OCI-M1 (cell line): Measurements from ENCODE around the gene APOBEC2.

Experiments
- DNase-seq: peaks from one replicate; lab custom pipeline; 2025; lab: John Stamatoyannopoulos, UW

APOBEC2 gene

DNA sequence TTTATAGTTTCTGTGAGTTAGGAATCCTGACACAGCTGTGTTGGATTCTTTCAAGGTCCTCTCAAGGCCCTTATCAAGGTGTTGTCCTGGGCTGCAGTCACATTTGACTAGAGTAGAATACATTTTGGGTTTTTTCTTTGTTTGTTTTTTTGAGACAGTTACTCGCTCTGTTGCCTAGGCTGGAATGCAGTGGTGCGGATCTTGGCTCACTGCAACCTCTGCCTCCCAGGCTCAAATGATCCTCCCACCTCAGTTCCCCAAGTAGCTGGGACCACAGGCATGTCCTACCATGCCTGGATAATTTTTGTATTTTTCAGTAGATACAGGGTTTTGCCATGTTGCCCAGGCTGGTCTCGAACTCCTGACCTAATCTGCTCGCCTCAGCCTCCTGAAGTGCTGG, 35.4 kb downstream of the APOBEC2 start:
- no peak for DNase-seq

DNA sequence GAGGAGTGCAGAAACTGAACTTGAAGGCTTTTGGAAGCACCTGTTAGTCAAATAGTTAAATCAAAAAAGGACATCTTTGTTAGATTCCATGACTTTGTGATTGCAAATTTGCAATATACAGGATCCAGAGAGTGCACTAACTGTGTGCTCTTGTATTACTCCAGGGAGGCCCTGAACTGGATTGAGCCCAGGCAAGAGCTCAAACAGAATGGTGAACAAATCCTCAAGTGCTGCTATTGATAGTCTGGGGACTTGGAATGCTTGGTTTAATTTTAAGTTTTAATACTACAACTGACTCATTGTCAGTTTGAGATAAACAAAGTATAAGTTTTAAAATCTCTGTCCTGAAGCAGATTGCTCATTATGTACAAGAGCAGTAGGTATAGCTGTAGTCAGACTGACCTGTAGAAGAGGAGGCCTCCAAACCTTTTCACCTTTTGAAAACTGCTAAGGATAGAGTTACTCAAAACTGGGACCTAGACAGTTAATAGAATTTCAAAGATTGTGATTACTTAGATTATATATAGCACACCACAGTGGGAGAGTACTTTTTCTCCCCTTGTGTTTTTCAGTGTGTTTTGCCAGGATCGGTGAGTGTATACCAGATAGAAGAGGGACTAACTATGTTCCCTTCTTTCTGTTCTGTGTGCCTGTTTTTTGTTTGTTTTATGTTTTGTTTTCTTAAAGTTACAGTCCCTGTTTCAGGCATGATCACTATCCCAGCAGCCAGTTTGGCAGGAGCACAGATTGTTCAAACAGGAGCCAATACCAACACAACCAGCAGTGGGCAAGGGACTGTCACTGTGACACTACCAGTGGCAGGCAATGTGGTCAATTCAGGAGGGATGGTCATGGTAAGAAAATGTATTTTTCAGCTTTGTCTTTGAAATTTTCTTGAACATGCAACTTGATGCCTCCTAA, 38.1 kb downstream of the APOBEC2 start:
- no peak for DNase-seq

DNA sequence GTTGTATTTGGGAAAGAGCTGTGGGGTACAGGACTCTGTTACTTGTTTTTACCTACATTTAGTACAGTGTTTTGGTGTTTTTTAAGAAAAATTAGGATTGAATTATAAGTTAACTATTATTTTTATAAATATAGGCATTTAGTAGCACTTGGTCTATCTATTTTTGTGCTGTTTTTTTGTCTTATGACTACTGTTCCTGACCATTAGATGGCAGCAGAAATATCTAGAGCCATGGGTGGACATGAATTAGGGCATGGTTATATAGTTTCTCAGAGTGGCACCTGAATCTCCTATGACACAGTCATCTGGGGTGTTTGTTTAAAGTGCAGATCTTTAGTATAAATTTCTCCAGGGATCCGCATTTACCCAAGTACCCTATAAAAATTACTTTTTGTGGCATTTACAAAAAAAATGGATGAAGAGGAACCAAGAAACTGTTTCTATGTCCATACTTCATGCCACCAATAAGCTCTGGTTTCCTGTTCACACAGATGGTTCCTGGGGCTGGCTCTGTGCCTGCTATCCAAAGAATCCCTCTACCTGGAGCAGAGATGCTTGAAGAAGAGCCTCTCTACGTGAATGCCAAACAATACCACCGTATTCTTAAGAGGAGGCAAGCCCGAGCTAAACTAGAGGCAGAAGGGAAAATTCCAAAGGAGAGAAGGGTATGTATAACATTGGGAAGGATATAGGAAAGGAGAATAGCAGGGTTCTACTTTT, 39.6 kb downstream of the APOBEC2 start:
- peak; percentile 58 for DNase-seq

DNA sequence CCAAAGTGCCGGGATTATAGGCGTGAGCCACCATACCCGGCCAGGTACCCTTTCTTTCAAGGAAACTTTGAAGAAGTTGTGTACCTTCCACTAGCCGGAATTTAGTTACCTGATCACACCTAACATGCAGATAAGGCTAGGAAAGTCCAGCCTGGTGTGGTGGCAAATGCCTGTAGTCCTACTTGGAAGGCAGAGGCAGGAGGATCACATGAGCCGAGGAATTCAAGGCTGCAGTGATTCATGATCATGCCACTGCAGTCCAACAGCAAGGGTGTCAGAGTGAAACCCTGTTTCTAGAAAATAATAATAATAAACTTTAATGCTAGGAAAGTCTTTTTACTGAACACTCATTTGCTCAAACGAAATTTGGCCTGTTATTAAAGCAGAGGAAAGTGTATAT, 40.7 kb downstream of the APOBEC2 start:
- DNase-seq, result no peak

DNA sequence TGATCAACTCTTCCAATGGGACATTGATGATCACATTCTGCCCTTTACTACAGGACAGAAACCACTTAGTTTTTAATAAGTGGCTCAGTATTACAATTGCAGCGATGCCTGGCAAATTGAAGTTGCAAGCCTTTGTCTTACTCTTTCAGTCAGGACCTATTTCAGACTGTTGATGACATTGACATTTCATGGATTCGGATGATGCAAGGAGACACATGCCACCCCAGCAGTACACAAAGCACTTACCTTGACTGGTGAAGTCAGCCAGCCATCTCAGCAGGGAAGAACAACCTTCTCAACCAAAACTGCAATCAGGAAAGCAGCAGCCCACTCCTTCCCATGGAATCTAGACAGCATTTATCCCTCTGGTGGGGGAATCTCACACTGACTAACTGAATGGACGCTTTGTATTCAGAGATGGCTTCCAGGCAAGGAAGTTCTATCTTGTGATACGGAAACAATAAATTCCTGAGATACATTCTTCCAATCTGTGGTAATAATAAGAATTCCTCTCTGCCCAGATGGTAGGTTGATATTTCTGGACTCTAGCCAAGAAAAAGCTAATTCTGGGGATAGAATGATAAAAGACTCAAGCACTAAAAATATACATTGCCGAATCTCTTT, 44.6 kb downstream of the APOBEC2 start:
- no peak for DNase-seq

DNA sequence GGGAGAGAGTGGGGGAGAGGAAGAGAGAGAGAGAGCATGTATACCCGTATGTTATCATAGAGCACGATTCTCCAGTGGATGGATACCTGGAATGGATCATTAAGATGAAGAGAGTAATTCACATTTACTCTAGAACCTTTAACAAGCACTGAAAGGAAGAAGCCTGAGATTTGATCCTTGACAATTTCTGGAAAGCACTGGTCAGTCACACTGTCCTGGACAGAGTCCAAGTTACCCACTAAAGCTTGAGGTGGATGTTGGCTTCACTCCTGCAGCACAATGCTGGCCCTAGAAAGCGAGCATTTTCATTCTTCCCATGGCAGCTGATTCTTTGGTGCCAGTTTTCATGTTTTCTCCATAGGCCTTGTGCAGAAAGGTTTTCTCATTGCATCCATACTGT, 45.4 kb downstream of the APOBEC2 start:
- no peak for DNase-seq

DNA sequence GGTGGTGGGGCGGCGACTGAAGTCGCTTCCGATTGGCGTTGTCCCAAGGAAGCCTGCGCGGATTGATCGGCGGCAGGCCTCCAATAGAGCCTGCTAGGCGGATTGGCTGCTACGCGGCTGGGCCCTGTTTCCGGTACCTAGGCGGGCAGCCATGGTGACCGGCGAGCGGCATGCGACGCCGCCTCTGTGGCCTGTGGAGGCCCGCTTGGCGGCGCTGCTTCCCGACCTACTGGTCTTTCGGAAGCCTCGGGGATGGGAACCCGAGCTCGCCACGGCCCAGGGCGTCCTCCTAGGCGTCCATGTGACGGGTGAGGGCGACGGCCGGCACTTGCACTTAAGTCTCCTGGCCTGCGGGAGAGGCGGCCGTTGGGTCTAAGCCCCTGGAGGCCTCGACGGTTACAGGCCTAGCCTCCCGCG, 47.9 kb downstream of the APOBEC2 start:
- no peak for DNase-seq

DNA sequence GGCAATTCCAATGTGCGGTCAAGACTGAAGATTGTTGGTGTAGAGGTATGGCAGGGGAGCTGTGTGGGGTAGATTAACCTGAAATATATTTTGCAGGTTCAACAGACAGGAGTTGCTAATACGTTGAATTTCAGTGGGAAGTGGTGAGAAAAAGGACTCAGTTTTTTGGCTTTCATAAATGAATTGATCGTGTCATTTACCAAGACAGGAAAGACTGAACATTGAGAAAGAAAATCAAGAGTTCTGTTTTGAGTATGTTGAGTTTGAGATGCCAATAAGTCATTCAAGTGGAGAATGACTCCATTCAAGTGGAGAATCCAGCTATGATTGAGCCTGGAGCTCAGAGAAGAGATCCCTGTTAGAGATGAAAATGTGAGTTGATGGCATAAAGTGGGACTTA, 50.8 kb downstream of the APOBEC2 start:
- DNase-seq, result no peak

DNA sequence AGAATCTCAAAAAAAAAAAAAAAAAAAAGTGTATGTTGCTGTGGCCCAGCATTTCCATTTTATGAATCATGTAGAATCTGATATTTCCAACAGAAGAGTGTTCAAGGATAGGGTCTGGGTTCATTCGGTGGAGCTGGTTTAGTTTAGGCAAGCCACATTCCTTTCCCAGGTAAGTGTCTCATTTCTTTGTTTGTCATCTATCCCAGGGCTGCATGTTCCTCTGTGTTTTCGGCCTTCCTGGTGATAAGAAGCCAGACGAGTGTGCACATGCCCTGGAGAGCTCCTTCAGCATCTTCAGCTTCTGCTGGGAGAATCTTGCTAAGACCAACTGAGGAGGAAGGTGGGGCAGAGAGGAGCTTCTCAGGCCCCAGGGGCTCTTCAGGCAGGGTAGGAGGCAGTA, 58.0 kb downstream of the APOBEC2 start:
- no peak for DNase-seq
